SU-DHL-6 (cell line): ENCODE data around the gene ELMO1.

Experiments
- H2AFZ ChIP-seq: fragments of 200-600 bp; sonication (generic); 2 replicates; pipeline ENCODE4 v1.6.1; 2014; ENCODE audit warnings: low read depth, mild to moderate bottlenecking, moderate library complexity, mixed read lengths, antibody characterized with exemption, low read length; ENCODE audit not compliant: severe bottlenecking
- H3F3A ChIP-seq: fragments of 200-600 bp; shearing (Covaris generic); 2 replicates; pipeline ENCODE4 v1.6.0; 2016; ENCODE audit warnings: antibody characterized with exemption, mild to moderate bottlenecking; ENCODE audit not compliant: insufficient read depth
- H3K27ac ChIP-seq: fragments of 200-600 bp; sonication (generic); 2 replicates; pipeline ENCODE4 v1.5.1; 2016; ENCODE audit warnings: low read depth, mild to moderate bottlenecking, low read length, moderate library complexity, mixed read lengths
- H3K27me3 ChIP-seq: fragments of 200-600 bp; sonication (generic), shearing (Covaris generic); 2 replicates; pipeline ENCODE4 v1.6.0; 2014; ENCODE audit warnings: mild to moderate bottlenecking, low read length
- H3K36me3 ChIP-seq: fragments of 200-600 bp; sonication (generic); 2 replicates; pipeline ENCODE4 v1.6.1; 2014; ENCODE audit warnings: mild to moderate bottlenecking, low read length, mixed read lengths
- H3K4me2 ChIP-seq: fragments of 300-600, 200-600 bp; shearing (Covaris generic), sonication (generic); 2 replicates; pipeline ENCODE4 v1.6.0; 2014; ENCODE audit warnings: low read length, low read depth, mild to moderate bottlenecking; ENCODE audit not compliant: poor library complexity, severe bottlenecking
- H3K4me3 ChIP-seq: fragments of 200-600 bp; sonication (generic); 2 replicates; pipeline ENCODE4 v1.5.1; 2014; ENCODE audit warnings: antibody characterized with exemption, low read length, mild to moderate bottlenecking, mixed read lengths; ENCODE audit not compliant: insufficient read depth, poor library complexity, severe bottlenecking
- H3K79me2 ChIP-seq: fragments of 200-600 bp; sonication (generic); 2 replicates; pipeline ENCODE4 v1.6.1; 2014; ENCODE audit warnings: mild to moderate bottlenecking, low read length, moderate library complexity; ENCODE audit not compliant: insufficient read depth
- H3K9ac ChIP-seq: fragments of 200-600 bp; sonication (generic); 2 replicates; pipeline ENCODE4 v1.7.0; 2014; ENCODE audit warnings: mild to moderate bottlenecking, low read length
- H3K9me2 ChIP-seq: fragments of 200-600 bp; sonication (generic); replicated peaks from 2 replicates; pipeline ENCODE4 v1.6.1; 2014; ENCODE audit warnings: low read length; ENCODE audit not compliant: insufficient read depth
- H3K9me3 ChIP-seq: fragments of 200-600 bp; sonication (generic); 2 replicates; pipeline ENCODE4 v1.6.1; 2014; ENCODE audit warnings: low read length, mixed read lengths; ENCODE audit not compliant: insufficient read depth
- H4K20me1 ChIP-seq: fragments of 200-600 bp; sonication (generic); 2 replicates; pipeline ENCODE4 v1.6.1; 2014; ENCODE audit warnings: low read depth, mild to moderate bottlenecking, antibody characterized with exemption, low read length, moderate library complexity, mixed read lengths
- CTCF ChIP-seq: fragments of 200-600 bp; sonication (generic); IDR thresholded peaks from one replicate; pipeline ENCODE4 v1.5.1; 2017; ENCODE audit warnings: antibody characterized with exemption, mild to moderate bottlenecking, low read length, moderate library complexity; ENCODE audit not compliant: insufficient read depth, poor library complexity, severe bottlenecking
- EZH2phosphoT487 ChIP-seq: fragments of 200-600 bp; sonication (generic), shearing (Covaris generic); conservative IDR thresholded peaks from 2 replicates; pipeline ENCODE4 v1.6.1; 2018; ENCODE audit warnings: mild to moderate bottlenecking, antibody characterized with exemption, low read length, moderate library complexity, mixed read lengths

The ELMO1 gene

GRCh38 chr7:37341033-37341630 lies 107.5 kb downstream of the ELMO1 start:
- Histone ChIP-seq H3K36me3 (no peaks in the 10 kb centered on the region; the same call in 1 of the 2 replicates), H3K4me2 (peak overlapping the region; percentile 92), H2AFZ (no peak overlapping the region), H3K79me2 (peaks cover 63% of the 10 kb centered on the region), H4K20me1 (no peaks in the 10 kb centered on the region; the same call in 1 of the 2 replicates), H3K9ac (peak overlapping the region; percentile 66), H3K27ac (peak overlapping the region; percentile 72), H3K4me3 (peak overlapping the region; percentile 74), H3K9me2 (no peaks in the 10 kb centered on the region), H3F3A (peaks cover 30% of the 10 kb centered on the region), H3K27me3 (no peaks in the 10 kb centered on the region), H3K9me3 (no peaks in the 10 kb centered on the region)
- TF ChIP-seq EZH2phosphoT487 (no peak), CTCF (no peak)

GRCh38 chr7:37338966-37339365 lies 109.7 kb downstream of the ELMO1 start:
- Histone ChIP-seq H3K9me3 (no peaks in the 10 kb centered on the region), H3K4me2 (peak overlapping the region; percentile 92), H2AFZ (no peak overlapping the region), H4K20me1 (peaks cover 6% of the 10 kb centered on the region; the same call in 1 of the 2 replicates), H3F3A (peaks cover 23% of the 10 kb centered on the region), H3K27me3 (no peaks in the 10 kb centered on the region), H3K79me2 (peaks cover 85% of the 10 kb centered on the region), H3K9me2 (no peaks in the 10 kb centered on the region), H3K9ac (peak overlapping the region; percentile 11; the same call in 1 of the 2 replicates), H3K4me3 (no peak overlapping the region), H3K27ac (peak overlapping the region; percentile 28; the same call in 1 of the 2 replicates), H3K36me3 (peaks cover 5% of the 10 kb centered on the region)
- TF ChIP-seq CTCF (no peak), EZH2phosphoT487 (no peak)

GRCh38 chr7:37337522-37337921 lies 111.1 kb downstream of the ELMO1 start:
- H3K27ac ChIP-seq: peak overlapping the region; percentile 28
- no peak overlapping the region for H3K9ac ChIP-seq
- peaks cover 6% of the 10 kb centered on the region; the same call in 1 of the 2 replicates for H4K20me1 ChIP-seq
- TF ChIP-seq EZH2phosphoT487 (no peak), CTCF (no peak)
- H3K79me2 ChIP-seq: peaks cover 98% of the 10 kb centered on the region
- H3K36me3 ChIP-seq: peaks cover 8% of the 10 kb centered on the region
- no peak overlapping the region for H3K4me3 ChIP-seq
- H3K9me3 ChIP-seq: no peaks in the 10 kb centered on the region
- no peaks in the 10 kb centered on the region for H3K27me3 ChIP-seq
- peak overlapping the region; percentile 22 for H3K4me2 ChIP-seq
- no peaks in the 10 kb centered on the region for H3K9me2 ChIP-seq
- H3F3A ChIP-seq: peaks cover 23% of the 10 kb centered on the region
- no peak overlapping the region for H2AFZ ChIP-seq
